GM10266 (cell line): Measurements from ENCODE around the gene AFF4.

Experiments used
- DNase-seq: peaks from one replicate; pipeline ENCODE4 v3.0.0; 2012; ENCODE audit errors: extremely low spot score
- CTCF ChIP-seq: IDR thresholded peaks from 2 replicates; pipeline ENCODE4 v1.5.1; 2012; ENCODE audit warnings: mild to moderate bottlenecking, low read depth; ENCODE audit not compliant: control insufficient read depth, insufficient read depth; ENCODE audit errors: missing control alignments

The AFF4 gene

GRCh38 chr5:132868754-132869153 lies 94.7 kb downstream of the AFF4 start:
- TF ChIP-seq CTCF = no peak
- no peak for DNase-seq

- TF ChIP-seq CTCF = no peak
- no peak for DNase-seq
These were observed 96.4 kb downstream of the AFF4 start for GRCh38 chr5:132867046-132867451.

- peak; percentile 47 for TF ChIP-seq CTCF
- peak; percentile 94 for DNase-seq
These were observed 96.9 kb downstream of the AFF4 start, which contains the start of the genes GDF9 and UQCRQ for GRCh38 chr5:132866342-132867045. Gene GDF9 (minus strand): TSS chr5:132866469. CDS start chr5:132864533, 1,936 bp downstream. Gene UQCRQ (plus strand): TSS chr5:132866642. CDS start chr5:132866882, 240 bp downstream.

- TF ChIP-seq CTCF = no peak
- no peak for DNase-seq
These were observed 97.6 kb downstream of the AFF4 start for GRCh38 chr5:132865668-132866341.

GRCh38 chr5:132860742-132861141 lies 102.7 kb downstream of the AFF4 start:
- no peak for DNase-seq
- TF ChIP-seq CTCF = no peak

- no peak for DNase-seq
These were observed 103.5 kb downstream of the AFF4 start for GRCh38 chr5:132859889-132860437.

More at GRCh38 chr5:132859889-132860437, 103.5 kb downstream of the AFF4 start:
- TF ChIP-seq CTCF = no peak
